ENCODE results near the gene ZNF14.

GRCh38 chr19:19674315-19674714, 58.6 kb downstream of the ZNF14 start:
- TF ChIP-seq EZH2 (IDR thresholded peaks at IDR 0.05; ENCODE audit: borderline replicate concordance, low read depth, low read length, poor library complexity, severe bottlenecking) (no peak), CTCF (conservative IDR thresholded peaks at IDR 0.05; ENCODE audit: low read depth, low read length) (no peak)
